ENCODE results near the gene EFHC2. TPM values are rescaled to one million over a fixed set of nuclear protein-coding genes. Genes with fewer than 3 reads are reported as not detected.

The EFHC2 gene
- total RNA-seq, 1 donor from 2014 or later: under 0.01 TPM

DNA sequence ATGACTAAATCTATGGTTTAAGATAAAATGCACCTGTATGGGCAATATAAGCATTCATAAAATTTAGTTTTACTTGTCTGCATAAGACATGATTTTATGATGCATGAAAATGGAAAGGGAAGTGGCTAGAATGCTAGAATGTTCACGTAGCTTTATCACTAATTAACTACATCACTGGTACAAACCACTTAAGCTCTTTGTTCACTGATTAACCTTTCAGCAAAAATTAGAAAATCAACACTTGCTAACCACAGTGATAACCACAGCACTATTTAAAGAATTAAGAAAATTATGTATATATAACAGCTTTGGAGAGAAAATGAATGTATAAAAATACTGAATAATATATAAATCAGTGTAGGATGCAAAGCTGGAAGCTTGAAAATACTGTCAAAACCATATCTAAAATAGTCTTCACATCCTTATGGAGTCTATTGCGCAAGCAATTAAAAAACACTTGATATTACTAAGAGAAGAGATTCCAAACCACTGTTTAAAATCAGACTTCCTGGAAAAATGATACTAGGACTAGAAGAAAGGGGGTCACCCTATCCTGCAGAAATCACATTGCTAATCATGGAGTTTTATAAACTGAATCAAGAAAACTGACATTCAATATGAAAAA, 51.9 kb downstream of the EFHC2 start:
- no peaks in the 10 kb centered on the region for H3K36me3 ChIP-seq (ENCODE audit: control insufficient read depth, insufficient read depth, low read length)
- DNase-seq (ENCODE audit: low read depth): no peak
- FAIRE-seq: no peak
- TF ChIP-seq, protein P1, sequence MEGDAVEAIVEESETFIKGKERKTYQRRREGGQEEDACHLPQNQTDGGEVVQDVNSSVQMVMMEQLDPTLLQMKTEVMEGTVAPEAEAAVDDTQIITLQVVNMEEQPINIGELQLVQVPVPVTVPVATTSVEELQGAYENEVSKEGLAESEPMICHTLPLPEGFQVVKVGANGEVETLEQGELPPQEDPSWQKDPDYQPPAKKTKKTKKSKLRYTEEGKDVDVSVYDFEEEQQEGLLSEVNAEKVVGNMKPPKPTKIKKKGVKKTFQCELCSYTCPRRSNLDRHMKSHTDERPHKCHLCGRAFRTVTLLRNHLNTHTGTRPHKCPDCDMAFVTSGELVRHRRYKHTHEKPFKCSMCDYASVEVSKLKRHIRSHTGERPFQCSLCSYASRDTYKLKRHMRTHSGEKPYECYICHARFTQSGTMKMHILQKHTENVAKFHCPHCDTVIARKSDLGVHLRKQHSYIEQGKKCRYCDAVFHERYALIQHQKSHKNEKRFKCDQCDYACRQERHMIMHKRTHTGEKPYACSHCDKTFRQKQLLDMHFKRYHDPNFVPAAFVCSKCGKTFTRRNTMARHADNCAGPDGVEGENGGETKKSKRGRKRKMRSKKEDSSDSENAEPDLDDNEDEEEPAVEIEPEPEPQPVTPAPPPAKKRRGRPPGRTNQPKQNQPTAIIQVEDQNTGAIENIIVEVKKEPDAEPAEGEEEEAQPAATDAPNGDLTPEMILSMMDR (IDR thresholded peaks at IDR 0.05; ENCODE audit: insufficient read depth, low read length, severe bottlenecking): no peak
- no peaks in the 10 kb centered on the region for H3K27me3 ChIP-seq (ENCODE audit: control insufficient read depth, insufficient read depth, low read length)
- H3K4me3 ChIP-seq (ENCODE audit: low read depth, low read length): no peak overlapping the region

DNA sequence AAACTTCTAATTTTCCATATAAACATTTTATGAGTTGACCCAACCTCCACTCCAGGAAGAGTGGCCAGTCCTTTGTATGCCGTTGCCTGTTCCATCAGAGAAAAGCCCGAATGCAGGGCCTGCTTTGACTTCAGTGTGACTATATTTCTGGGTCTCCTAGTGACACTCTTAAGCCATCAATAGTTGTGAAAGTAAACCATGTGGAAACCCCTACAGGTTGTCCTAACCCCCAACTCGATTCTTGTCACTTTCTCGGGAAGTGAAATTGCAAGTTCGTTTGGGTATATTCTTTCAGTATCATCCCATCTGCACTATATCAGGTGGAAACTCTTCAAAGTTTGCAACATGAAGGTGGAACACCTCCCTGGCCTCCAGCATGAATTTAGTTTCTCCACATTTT, 52.8 kb downstream of the EFHC2 start:
- TF ChIP-seq, protein P1 (IDR thresholded peaks at IDR 0.05; ENCODE audit: insufficient read depth, low read length, severe bottlenecking): no peak
- DNase-seq (ENCODE audit: low read depth) (no peak), FAIRE-seq (no peak)
- no peaks in the 10 kb centered on the region for H3K27me3 ChIP-seq (ENCODE audit: control insufficient read depth, insufficient read depth, low read length)
- no peaks in the 10 kb centered on the region for H3K36me3 ChIP-seq (ENCODE audit: control insufficient read depth, insufficient read depth, low read length)
- no peak overlapping the region for H3K4me3 ChIP-seq (ENCODE audit: low read depth, low read length)

DNA sequence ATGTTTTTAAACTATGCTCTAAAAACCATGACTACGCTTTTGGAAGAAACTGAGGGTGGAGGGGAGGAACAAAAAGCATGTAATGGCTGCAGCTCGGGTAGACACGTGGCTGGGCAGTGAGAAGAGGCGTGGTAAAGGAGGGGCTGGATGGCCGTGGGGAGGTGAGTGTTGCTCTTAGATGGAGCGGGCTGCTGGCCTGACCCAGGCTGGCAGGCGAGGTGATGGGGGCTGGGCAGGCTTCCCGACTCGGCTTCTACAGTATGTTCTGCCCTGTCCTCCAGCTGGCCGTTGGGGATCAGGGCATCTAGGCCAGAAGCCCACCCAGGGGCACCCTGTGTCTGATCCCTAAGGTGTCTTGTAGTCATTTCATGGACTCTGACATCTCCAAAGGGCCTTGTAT, 60.7 kb downstream of the EFHC2 start:
- H3K36me3 ChIP-seq (ENCODE audit: control insufficient read depth, insufficient read depth, low read length): no peaks in the 10 kb centered on the region
- TF ChIP-seq, protein P1 (IDR thresholded peaks at IDR 0.05; ENCODE audit: insufficient read depth, low read length, severe bottlenecking): no peak
- no peak overlapping the region for H3K4me3 ChIP-seq (ENCODE audit: low read depth, low read length)
- DNase-seq (ENCODE audit: low read depth) (no peak), FAIRE-seq (no peak)
- H3K27me3 ChIP-seq (ENCODE audit: control insufficient read depth, insufficient read depth, low read length): no peaks in the 10 kb centered on the region

DNA sequence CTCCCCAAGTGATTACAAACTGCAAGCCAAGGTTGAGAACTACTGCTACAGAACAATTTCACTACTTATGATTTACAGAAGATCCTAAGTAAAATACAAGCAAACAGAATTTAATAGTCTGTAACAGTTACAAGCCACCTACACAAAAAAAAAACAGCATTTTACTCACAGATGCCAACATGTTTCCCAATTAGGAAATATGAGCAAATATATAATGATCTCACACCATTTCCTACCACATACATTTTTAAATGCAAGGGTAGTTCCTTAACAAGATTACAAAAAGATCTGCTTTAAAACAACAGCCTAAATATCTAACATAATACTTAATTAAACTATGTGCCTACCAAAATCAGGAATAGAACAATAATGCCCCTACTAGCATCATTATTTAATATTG, 63.4 kb downstream of the EFHC2 start:
- Histone ChIP-seq H3K27me3 (ENCODE audit: control insufficient read depth, insufficient read depth, low read length) (no peaks in the 10 kb centered on the region), H3K4me3 (ENCODE audit: low read depth, low read length) (no peak overlapping the region), H3K36me3 (ENCODE audit: control insufficient read depth, insufficient read depth, low read length) (no peaks in the 10 kb centered on the region)
- FAIRE-seq: no peak
- DNase-seq (ENCODE audit: low read depth): no peak
- TF ChIP-seq, protein P1 (IDR thresholded peaks at IDR 0.05; ENCODE audit: insufficient read depth, low read length, severe bottlenecking): no peak

DNA sequence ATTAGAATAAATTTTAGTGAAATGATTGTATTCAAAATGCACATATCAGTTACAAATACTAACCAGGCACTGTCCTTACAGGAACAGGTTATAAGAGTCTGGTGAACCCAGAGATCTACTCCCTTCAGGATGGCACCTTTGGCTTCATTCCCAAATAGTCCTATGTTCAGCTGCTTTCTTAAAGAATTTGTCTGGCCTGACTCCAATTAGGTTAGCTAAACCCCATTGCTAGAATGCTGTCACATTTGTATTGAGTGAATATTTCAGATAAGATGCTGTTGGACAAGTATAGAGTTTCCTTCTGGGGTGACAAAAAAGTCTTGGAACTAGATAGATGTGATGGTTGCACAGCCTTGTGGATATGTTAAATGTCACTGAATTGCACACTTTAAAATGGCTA, 69.4 kb downstream of the EFHC2 start:
- no peak overlapping the region for H3K4me3 ChIP-seq (ENCODE audit: low read depth, low read length)
- H3K27me3 ChIP-seq (ENCODE audit: control insufficient read depth, insufficient read depth, low read length): no peaks in the 10 kb centered on the region
- TF ChIP-seq, protein P1 (IDR thresholded peaks at IDR 0.05; ENCODE audit: insufficient read depth, low read length, severe bottlenecking): no peak
- FAIRE-seq: peak; percentile 28
- no peak for DNase-seq (ENCODE audit: low read depth)
- no peaks in the 10 kb centered on the region for H3K36me3 ChIP-seq (ENCODE audit: control insufficient read depth, insufficient read depth, low read length)

DNA sequence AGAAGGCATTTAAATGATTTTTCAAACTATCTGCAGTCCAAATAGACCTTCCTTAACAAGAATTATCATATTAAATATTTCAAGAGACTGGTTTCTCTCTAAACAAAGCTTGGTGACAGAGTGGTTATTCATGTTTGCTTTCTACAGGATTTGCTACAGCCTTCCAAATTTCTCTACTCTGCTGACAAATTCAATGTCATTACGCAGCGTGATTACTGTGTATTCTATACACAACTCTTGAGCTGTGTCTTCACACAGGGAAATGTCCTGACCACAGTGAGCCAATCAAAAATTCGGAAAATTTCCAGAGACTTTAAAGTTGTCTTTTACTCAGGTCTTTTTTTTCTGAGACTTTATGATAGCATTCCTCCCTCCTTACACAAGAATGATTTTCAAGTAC, 75.6 kb downstream of the EFHC2 start:
- FAIRE-seq (no peak), DNase-seq (ENCODE audit: low read depth) (peak; percentile 45)
- TF ChIP-seq, protein P1 (IDR thresholded peaks at IDR 0.05; ENCODE audit: insufficient read depth, low read length, severe bottlenecking): no peak
- Histone ChIP-seq H3K36me3 (ENCODE audit: control insufficient read depth, insufficient read depth, low read length) (no peaks in the 10 kb centered on the region), H3K4me3 (ENCODE audit: low read depth, low read length) (no peak overlapping the region), H3K27me3 (ENCODE audit: control insufficient read depth, insufficient read depth, low read length) (no peaks in the 10 kb centered on the region)

All from bronchial epithelial cell (primary cell).